Measurements from ENCODE around the gene GASK1A.

- TF ChIP-seq CTCF (IDR thresholded peaks at IDR 0.05; ENCODE audit: insufficient read depth, low read depth, low read length) (no peak), EZH2 (IDR thresholded peaks at IDR 0.05; ENCODE audit: insufficient read depth, low read length) (no peak)
These were observed 21.3 kb downstream of the GASK1A start for GRCh38 chr3:43000387-43000786.

Measured in astrocyte (in vitro differentiated cells and primary cell).